ENCODE data around the gene VPS8. TPM values are rescaled to one million over a fixed set of nuclear protein-coding genes. Genes with fewer than 3 reads are reported as not detected.

VPS8 gene
- total RNA-seq, 2 donors from 2014 or later, result 22.7 to 23.0 TPM

- no peak overlapping the region for H3K27ac ChIP-seq
- no peak for DNase-seq (ENCODE audit: low spot score)
- H3K9me3 ChIP-seq, result no peaks in the 10 kb centered on the region
- H3K4me3 ChIP-seq, result no peak overlapping the region
- TF ChIP-seq CTCF (IDR thresholded peaks at IDR 0.05), result no peak
- peaks cover 0 to 8% of the 10 kb centered on the region in 2 donors for H3K4me1 ChIP-seq
- H3K36me3 ChIP-seq, result no peaks in the 10 kb centered on the region
- no peaks in the 10 kb centered on the region for H3K27me3 ChIP-seq
These were observed 6.5 kb upstream of the VPS8 start for GRCh38 chr3:184805351-184806038.

GRCh38 chr3:184806567-184807271 is 5.2 kb upstream of the VPS8 start:
- H3K27ac ChIP-seq, result no peak overlapping the region
- H3K27me3 ChIP-seq, result no peaks in the 10 kb centered on the region
- H3K4me3 ChIP-seq, result no peak overlapping the region

GRCh38 chr3:184807549-184807948 is 4.4 kb upstream of the VPS8 start:
- H3K4me1 ChIP-seq, result peaks cover 0 to 9% of the 10 kb centered on the region in 2 donors
- DNase-seq (ENCODE audit: low spot score), result no peak
- no peak overlapping the region for H3K27ac ChIP-seq
- no peaks in the 10 kb centered on the region for H3K36me3 ChIP-seq
- H3K9me3 ChIP-seq, result no peaks in the 10 kb centered on the region
- TF ChIP-seq CTCF (IDR thresholded peaks at IDR 0.05), result no peak
- no peaks in the 10 kb centered on the region for H3K27me3 ChIP-seq
- no peak overlapping the region for H3K4me3 ChIP-seq

More at GRCh38 chr3:184806567-184807271, 5.2 kb upstream of the VPS8 start:
- TF ChIP-seq CTCF (IDR thresholded peaks at IDR 0.05), result no peak
- no peak for DNase-seq (ENCODE audit: low spot score)
- Histone ChIP-seq H3K4me1 (peaks cover 0 to 8% of the 10 kb centered on the region in 2 donors), H3K36me3 (no peaks in the 10 kb centered on the region), H3K9me3 (no peaks in the 10 kb centered on the region)

GRCh38 chr3:184808021-184808420 is 3.9 kb upstream of the VPS8 start:
- no peak for TF ChIP-seq CTCF (IDR thresholded peaks at IDR 0.05)
- H3K4me1 ChIP-seq, result peaks cover 0 to 14% of the 10 kb centered on the region in 2 donors

GRCh38 chr3:184810146-184810545 is 1.8 kb upstream of the VPS8 start:
- H3K9me3 ChIP-seq, result no peaks in the 10 kb centered on the region
- H3K36me3 ChIP-seq, result no peaks in the 10 kb centered on the region
- no peak overlapping the region for H3K4me3 ChIP-seq
- H3K4me1 ChIP-seq, result peaks cover 0 to 17% of the 10 kb centered on the region in 2 donors
- DNase-seq (ENCODE audit: low spot score), result no peak
- TF ChIP-seq CTCF (IDR thresholded peaks at IDR 0.05), result no peak
- no peaks in the 10 kb centered on the region for H3K27me3 ChIP-seq
- H3K27ac ChIP-seq, result no peak overlapping the region

More at GRCh38 chr3:184808021-184808420, 3.9 kb upstream of the VPS8 start:
- Histone ChIP-seq H3K27me3 (no peaks in the 10 kb centered on the region), H3K4me3 (no peak overlapping the region), H3K27ac (no peak overlapping the region), H3K9me3 (no peaks in the 10 kb centered on the region), H3K36me3 (no peaks in the 10 kb centered on the region)
- no peak for DNase-seq (ENCODE audit: low spot score)

All from right atrium auricular region (tissue), 2 donors.